HG02571 (cell line): ENCODE results near the gene STAT5B.

Experiments
- ATAC-seq: cut with Tn5 transposase; IDR thresholded peaks from one replicate; pipeline ENCODE4 v1.9.1; 2021; ENCODE audit warnings: mild to moderate bottlenecking, moderate library complexity; ENCODE audit not compliant: unreplicated experiment

Gene STAT5B

DNA sequence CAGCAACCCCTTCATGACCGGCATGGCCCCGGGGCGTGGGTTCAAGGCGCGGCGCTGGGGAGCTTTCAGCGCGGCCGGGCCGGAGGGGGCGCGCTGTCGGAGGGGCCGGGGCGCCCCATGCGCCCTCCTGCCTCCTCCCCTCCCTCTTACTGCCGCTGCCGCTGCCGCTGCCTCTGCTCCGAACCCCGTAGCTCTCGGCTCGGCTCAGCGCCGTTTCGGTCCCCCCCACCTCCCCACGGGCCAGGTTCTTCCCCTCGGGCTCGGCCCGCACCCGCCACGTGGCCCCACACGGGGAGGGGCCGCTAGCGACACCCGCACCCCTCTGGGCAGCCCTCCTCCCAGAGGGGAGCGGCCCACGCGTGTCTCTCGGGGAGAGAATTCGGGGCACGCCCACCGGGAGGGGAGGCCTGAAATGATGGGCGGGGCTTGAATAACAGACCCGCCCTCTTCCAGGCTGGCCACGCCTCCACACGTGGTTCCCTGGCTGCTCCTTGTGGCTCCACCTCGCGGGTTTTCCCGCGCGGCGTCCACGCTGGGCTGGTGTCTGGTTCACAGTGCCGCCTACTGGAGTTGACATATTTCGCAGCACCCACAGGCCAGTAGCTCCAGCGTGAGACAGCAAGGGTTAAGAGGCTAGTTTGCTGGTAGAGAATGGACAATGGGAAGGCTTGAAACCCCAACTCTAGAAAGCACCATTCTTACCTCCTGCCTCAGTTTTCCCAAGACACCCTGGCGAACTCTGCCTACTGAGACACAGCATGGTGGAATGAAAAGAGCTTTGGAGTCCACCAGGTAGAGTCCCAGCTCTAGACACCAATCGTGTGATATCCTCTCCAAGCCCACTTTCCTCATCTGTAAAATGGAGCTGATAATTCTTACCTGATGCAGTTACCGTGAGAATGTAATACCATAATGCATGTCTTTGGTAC is 95.0 kb downstream of the STAT5B start, which contains the start of gene KCNH4:
TSS of gene KCNH4 (minus strand) at position 221 of the 929 bp plus-strand sequence. CDS start at position 24, 197 bp downstream.
- ATAC-seq, result peak; percentile 40

DNA sequence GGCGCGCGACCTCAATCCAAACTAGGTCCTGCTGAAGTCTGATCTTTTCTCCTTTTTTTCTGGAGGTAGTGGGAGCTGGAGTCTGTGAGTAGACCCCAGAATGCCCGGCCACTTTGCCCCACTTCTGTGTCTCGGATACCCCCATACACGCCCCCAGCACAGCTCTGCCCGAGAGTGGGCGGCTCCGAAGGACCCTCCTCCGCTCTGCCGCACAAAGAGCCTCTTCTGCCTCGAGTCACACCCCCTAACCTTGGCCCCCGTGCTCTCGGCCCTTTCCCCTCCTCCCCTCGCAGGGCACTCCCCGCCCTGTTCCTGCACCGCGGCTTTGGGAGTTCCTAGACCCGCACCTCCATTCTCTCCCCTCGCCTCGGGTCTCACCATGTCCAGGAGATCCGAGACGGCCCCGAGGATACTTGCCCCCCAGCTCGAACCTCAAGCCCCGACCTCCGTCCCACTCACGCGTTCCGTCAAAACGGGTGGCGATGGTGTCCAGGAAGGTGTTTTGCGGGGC is 95.7 kb downstream of the STAT5B start:
- ATAC-seq, result no peak

DNA sequence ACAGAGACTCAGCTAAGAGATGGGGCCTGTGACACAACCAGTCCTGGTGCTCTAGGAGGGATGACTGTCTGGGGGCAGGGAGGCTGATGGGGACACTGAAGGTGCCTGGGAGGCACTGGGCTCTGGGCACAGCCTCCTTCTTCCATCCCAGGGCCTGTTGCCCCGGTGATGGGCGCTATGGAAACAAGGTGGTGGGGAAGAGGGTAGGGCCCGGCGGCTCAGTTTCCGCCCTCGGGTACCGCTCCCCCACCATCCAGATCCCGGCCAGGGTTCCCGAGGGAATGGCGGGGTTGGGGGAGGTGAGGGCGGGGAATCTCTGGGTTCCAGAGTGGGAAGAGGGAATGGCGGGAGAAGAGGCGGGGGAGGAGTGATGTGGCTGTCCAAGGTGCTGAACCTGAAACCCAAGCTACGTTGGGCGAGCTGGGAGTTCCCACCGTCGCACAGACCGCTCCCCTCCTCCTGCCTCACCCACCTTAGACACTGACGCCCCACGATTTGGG is 96.2 kb downstream of the STAT5B start:
- ATAC-seq, result no peak

DNA sequence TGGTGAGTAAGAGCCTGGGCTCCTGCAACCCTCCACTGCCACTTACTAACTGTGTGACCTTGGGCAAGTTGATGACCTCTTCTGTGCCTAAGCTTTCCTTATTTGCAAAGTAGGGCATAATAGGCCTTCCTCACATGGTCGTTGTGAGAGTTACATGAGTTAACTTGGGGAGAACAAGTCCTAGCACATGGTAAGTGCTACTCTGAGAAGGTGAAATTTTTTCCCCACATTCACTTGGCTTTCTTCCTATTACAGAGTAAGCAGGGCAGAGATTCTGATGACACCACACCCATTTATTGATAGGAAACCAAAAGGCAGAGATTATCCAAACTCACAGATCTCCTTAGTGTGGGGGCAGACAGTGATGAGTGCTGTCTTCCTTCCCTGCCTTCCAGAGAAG is 96.9 kb downstream of the STAT5B start:
- no peak for ATAC-seq

DNA sequence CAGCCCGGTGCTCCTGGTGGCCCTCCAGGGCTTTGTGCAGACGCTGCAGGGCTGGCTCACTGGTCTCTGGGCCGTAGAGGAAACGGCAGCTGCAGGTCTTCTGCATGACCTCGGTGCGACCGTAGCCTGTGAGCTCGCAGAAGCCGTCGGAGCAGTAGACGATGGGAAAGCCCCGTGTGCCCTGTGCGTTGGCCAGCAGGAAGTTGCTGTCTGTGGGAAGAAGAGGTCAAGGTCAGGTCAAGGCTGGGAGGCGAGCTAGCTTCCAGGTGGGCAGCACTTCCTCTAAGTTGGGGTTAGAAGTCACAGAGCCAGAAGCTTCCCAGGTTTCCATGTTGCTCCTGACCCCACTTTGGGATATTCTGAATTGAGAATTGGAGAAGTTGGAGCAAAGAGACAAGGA is 97.4 kb downstream of the STAT5B start:
- ATAC-seq, result no peak

DNA sequence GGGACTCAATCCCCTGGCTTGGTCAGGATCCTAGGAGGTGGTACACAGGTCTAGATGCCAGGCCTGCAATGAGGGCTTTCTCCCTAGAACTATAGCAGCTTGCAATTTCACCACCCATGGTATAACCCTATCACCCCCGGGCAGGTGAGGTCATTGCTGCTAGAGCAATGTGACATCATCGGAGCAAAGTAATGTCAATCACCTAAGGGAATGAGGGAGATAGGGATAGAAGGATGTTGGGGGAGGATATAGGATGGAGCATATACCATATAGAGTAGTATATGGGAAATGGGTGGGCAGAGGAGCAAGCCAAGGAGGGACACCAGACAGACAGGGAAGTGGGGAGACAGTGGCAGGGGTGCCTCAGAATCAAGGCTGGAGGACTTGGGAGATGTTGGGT is 98.5 kb downstream of the STAT5B start:
- no peak for ATAC-seq

DNA sequence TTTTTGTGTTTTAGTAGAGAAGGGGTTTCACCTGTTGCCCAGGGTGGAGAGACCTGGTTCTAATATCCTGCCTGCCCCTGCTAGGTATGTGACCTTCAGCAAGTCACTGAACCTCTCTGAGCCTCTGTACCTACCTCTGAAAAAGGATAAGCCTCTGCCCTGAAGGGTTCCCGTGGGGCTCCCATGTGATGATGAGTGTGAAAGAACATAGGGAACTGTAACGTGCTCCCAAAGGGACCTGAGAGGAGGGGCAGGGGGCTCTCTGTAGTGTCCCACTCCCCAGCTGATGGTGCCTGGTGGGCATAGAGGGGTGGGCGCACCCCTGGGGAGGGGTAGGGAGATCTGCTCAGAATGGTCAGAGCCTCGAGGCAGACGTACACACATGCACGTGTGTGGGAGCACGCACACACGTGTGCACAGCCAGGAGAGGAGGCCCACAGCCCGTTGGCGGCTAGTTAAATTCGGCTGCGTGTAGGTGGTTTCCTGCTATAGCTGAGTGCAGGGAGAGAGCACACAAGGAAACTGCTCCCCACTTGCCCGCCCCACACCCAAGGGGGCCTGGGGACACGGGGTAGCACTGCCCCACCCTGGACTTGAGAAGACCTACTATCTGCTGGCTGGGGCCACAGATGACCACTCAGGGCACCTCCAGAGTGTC is 101.9 kb downstream of the STAT5B start:
- no peak for ATAC-seq

DNA sequence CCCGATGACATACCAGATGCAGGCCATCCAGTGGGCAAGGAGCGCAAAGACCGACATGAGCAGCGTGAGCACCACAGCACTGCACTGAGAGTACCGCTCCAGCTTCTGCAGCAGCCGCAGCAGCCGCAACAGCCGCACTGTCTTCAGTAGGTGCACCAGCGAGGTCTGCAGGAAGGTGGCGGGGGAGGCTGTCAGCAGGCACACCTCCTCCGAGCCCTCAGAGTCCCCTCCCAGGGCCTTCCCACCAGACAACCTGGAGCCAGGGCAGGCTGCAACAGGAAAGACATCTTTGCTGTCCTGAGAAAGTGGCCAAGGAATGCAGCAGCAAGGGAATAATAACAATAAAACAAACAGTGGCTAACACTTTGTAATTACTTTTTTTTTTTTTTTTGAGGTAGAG is 104.4 kb downstream of the STAT5B start:
- no peak for ATAC-seq

DNA sequence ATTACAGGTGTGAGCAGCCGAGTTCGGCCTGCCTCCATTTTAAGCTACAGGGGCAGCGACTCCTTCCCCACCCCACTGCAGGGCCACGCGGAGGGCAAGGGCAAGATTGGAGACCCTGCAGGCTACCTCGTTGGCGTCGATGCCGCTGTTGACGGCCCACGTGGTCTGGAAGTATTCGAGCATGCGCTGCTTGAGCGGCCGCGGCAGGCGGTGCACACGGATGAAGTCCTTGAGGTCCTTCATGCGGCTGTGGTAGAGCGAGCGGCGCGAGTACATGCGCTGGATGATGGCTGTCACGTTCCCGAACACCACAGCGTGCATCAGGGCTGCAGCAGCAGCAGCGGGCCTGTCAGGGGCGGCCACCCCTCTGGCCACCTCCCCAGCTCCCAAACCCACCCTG is 106.8 kb downstream of the STAT5B start:
- ATAC-seq, result no peak

DNA sequence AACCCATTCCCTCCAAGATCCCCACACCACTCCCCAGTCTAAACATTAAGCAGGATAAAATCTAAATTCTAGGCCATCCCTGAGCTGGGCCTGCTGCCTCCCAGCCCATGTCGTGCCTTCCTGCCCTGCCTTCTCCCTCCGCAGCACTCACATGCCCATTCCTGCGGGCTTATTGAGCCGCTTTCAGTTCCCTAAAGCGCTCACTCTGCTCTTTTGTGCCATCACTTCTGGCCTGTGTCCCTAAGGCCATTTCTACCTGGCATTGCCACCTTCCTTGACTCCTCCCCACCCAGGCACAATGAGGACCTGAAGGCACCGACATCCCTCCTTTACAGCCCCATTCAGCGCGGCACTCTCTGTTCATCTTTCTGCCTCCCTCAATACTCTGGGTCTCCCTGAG is 108.4 kb downstream of the STAT5B start:
- no peak for ATAC-seq

DNA sequence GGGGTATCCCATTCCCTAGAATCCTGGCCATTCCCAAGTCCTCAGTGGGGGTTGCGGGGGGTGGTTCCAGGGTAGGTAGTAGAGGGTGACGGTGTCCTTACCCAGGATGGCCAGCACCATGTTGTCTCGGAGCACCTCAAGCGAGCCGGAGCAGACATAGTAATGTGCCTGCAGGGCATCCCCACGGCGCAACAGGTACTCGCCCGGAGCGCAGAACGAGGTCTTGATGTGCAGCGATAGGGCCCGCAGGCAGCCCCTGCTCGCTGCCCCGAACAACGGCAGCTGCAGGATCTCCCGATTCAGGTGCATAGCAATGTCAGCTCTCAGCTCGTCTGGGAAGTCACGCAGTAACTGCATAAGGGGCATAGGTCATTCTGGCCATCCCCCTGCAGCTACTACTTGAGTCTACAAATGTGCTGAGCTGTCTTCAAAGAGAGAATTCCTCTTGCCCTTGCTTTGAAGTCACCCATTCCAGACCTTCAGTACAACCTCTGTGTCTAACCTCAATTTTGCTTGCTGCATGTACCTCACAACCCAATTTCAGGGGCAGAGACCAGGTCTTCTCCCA is 109.9 kb downstream of the STAT5B start:
- ATAC-seq, result no peak

DNA sequence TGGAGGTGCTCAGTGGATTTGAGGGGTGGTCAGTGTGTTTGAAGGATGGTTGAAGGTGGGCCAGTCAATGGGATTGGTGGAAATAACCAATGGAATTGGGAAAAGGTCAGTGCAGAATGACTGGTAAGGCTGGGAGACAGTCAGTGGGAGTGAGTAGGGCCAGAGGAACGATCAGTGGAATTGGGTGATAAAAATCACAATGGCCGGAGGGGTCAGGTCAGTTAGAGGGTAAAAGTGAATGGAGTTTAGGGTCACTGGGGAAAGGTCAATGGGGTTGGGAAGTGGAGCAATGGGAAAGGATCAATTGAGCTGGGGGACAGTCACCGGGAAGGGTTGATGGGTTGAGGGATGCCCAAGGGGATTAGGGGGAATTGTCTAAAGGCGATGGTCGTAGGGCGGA is 110.4 kb downstream of the STAT5B start:
- no peak for ATAC-seq

DNA sequence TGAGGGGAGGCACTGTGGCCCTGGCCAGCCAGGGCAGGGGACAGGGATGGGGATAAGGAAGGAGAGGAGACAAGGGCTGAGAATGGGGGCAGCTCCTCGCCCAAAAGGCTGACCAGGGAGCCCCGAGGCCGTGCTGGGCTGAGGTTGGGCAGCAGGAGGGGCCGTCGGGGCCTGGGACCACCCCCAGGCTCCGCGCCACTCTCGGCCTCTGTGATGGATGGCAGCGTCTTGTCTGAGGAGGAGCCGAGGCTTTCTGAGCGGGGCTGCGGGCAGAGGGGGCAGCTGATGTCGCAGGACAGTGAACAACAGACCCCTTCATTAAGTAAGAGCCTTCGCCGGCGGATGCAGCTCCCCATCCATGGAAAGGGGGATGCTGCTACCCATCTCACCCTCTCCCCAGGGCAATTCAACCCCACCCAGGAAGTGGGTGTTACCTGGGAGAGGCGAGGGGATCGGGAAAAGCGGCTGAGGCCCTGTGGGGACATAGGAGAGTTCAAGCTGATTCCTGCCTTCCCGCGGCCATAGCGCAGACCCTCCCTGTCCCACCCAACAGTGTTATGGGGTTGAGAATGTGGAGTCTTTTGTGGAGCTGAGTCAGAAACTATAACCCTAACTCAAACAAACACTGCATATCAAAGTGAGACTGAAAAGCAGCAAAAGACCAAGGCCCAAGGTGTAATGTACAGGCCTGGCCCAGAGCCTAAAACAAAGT is 112.3 kb downstream of the STAT5B start:
- ATAC-seq, result no peak

DNA sequence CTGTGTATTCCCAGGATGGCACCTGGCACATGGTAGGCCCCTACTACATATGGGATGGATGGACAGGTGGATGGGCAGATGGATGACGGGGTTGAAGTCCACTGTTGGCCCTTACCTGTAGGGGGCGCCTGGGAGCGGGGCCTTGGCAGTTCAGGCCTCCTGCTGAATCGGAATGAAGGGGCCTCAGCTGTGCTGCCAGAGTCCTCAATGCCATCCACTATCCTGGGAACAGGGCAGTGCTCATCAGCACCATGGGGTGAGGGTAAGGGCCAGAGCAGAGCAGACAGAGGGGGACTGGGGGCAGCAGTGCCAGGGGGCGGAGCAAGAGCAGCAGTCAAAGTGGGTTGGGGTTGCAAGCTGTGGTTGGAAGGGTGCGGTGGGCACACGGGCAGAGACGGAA is 113.1 kb downstream of the STAT5B start:
- no peak for ATAC-seq

DNA sequence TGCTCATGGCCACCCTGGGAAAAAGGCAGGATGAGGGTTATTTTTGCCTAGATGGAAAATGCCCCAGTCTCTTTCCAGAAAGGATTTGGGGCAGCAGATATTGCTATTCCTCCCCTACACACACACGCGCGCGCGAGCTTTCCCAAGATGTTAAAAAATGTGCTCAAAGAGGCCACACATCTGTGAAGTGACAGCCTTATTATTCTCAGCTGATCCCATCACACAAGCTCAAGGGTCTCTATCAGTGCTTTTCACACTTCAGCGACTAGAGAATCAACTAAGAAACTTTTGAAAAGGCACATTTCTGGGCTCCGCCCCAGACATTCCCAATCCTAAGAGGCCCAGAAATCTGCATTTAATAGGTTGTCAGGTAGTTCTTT is 115.7 kb downstream of the STAT5B start:
- ATAC-seq, result no peak

DNA sequence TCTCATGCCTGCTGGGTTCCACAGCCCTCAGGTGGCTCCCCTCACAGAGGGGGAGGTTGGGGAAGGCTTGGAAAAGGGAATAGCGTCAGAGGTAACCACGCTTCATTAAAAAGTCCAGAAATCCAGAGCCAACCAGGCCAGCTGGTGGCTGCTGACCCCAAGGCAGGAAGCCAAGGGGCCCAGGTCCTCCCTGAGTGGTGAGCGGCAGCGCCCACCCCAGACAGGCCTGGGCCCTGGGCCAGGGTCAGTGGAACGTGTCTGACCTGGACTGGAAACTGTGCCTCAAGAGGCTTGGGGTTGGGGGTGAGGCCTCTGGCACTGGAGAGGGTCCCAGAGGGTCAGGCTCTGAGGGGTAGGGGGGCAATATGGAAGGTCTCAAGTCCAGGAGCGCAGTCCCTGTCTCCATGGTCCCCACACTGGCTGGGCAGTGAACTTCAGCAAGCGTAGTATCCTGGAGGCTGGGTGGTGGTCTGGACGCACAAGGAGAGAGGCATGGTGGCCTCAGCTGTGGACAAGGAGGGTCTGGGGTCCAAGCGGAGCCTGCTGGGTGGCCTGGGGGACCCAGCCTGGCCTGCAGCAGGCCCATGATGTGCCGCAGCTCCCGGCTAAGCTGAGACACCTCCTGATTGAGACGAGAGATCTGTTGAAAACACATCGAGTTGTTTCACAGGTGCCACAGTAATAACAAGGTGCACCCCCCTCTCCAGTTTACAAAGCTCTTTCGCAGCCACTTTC is 116.2 kb downstream of the STAT5B start:
- ATAC-seq, result no peak

DNA sequence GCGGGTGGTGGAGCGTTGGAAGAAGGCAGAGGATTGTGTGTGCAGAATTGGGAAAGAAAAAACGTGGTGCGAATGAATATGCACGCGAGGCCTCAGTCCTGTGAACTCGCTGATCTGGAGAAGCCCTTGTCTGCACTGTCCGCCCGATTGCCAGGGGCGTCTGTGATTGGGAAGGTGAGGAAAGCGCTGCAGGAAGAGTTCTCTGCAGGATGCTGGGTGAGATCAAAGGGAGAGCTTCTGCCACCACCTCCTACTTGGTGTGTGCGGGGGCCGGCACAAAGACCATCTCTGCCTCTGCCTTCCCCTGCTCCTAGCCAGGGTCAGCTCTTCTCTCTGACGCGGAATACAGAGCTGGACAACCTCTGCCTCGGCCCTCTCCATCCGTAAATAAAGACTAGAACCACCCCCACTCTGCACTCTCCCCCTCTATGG is 120.6 kb downstream of the STAT5B start:
- ATAC-seq, result no peak

DNA sequence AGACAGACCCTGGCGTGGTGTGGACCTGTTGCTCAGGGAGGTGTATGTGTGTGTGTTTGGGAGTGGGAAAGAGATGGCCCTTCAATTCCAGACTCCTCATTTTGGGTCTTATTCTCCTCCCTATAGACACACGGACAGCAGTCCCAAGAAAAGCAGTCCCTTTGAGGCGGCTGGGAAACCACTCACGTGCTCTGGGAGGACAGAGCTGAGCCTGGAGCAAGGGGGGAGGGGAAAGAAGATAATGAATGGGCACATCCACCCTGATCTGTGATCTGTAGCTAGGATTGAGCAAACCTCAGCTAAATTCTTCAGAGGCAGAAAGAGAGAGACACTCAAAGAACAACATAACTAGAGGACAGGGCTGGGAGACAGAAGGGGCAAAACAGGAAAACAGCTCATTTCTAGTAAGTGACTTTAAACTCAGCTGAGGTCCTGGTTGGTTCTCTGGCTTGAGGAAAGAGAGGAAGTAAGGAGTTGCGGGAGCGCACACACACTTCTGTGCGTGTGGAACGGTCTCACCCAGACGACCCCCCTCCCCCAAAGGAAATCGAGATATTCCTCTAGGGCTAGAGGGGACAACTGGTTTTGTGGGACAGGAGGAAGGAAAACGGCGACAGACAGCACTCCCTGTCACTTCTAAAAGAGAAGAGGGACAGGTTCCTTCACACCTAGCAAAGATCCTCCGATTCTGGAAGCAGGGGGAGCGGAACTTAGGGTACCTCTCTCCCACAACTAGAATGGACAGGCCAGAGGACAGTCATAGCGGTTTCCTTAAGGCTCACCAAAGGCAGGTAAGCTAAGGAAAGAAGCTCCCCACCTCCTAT is 122.1 kb downstream of the STAT5B start:
- no peak for ATAC-seq
